Right cardiac atrium (tissue), 5 donors: Measurements from ENCODE around the gene TMC5. TPM values are rescaled to one million over a fixed set of nuclear protein-coding genes. Genes with fewer than 3 reads are reported as not detected.
"Not testable (repeated sequence)": the region's sequence is repeated elsewhere in the genome, so short reads cannot be mapped to it uniquely, and the experiment has no call there.

ENCODE experiments used
- ATAC-seq, 2 donors: fragments of 200-7000 bp; cut with Tn5 transposase; one replicate each; pipeline versions ENCODE4 v1.8.0 to v1.9.1; 2020; ENCODE audit warnings: moderate library complexity in 2 of 2, mild to moderate bottlenecking in 1 of 2
- DNase-seq, 3 donors: peaks; one replicate each; pipeline ENCODE4 v3.0.0-alpha.2; 2020
- H3K27ac ChIP-seq: one replicate; pipeline ENCODE4 v1.5.1; 2013; ENCODE audit warnings: mild to moderate bottlenecking, low read length, control low read depth, moderate library complexity
- H3K27me3 ChIP-seq: one replicate; pipeline ENCODE4 v1.6.1; 2013; ENCODE audit not compliant: control insufficient read depth, insufficient read depth
- H3K4me1 ChIP-seq: one replicate; pipeline ENCODE4 v1.6.1; 2013; ENCODE audit warnings: low read length; ENCODE audit not compliant: control insufficient read depth, insufficient read depth
- H3K4me3 ChIP-seq: one replicate; pipeline ENCODE4 v1.5.1; 2013; ENCODE audit warnings: low read length, control low read depth
- H3K9me3 ChIP-seq: one replicate; pipeline ENCODE4 v1.6.1; 2013; ENCODE audit warnings: low read length; ENCODE audit not compliant: control insufficient read depth
- WGBS: extraction: QIAGEN DNeasy Blood & Tissue Kit; methylation state at CpG from one replicate; pipeline ENCODE4 v1.1.7; 2013; 5-methylcytosine and 5-hydroxymethylcytosine counted together
- intact Hi-C, 4 donors: fragments of 100-400 bp; cut with DNase I; formaldehyde crosslinking; loops; one replicate each; pipeline versions ENCODE4 v1.11.0 to v1.14.0; 2022 to 2023
- polyA plus RNA-seq: library from polyadenylated mRNA; stranded (reverse); fragments of 200-250 nt; gene quantifications from one replicate; pipeline ENCODE4 v1.2.3, GENCODE V29; 2013
- total RNA-seq, 4 donors: library from RNA; stranded (reverse); fragmentation: NEBNext Ultra II Directional; extraction: Animal tissue kit (Norgen Biotek cat#: 25700); gene quantifications; one replicate each; pipeline ENCODE4 v1.2.1, GENCODE V29; 2021
- donor health status: healthy with polysubstance abuse.
- donor health status: DM: no; HTN: yes; CAD: no.
- donor health status: DM: no; HTN: no; CAD: no.
- donor health status: DM: no; HTN: yes; CAD: no; lungs with severe emphysema.
- donor health status: DM: yes; HTN: yes; CAD: no.

The TMC5 gene
- total and polyA plus RNA-seq, 5 donors = 0.11 to 0.81 (median 0.41) TPM

GRCh38 chr16:19410435-19411171, 7.1 kb upstream of the TMC5 start:
- peak; percentile 54 to 85 for ATAC-seq
- peaks cover 3% of the 10 kb centered on the region for H3K27me3 ChIP-seq
- WGBS = 2% methylated on average over 58 of the region's 58 CpGs
- H3K9me3 ChIP-seq = no peaks in the 10 kb centered on the region
- peak overlapping the region; percentile 37 for H3K4me3 ChIP-seq
- H3K4me1 ChIP-seq = no peaks in the 10 kb centered on the region
- intact Hi-C loops = no loop called here
- no peak overlapping the region for H3K27ac ChIP-seq
- DNase-seq = peak; percentile 40 to 68 (median 59)

DNA sequence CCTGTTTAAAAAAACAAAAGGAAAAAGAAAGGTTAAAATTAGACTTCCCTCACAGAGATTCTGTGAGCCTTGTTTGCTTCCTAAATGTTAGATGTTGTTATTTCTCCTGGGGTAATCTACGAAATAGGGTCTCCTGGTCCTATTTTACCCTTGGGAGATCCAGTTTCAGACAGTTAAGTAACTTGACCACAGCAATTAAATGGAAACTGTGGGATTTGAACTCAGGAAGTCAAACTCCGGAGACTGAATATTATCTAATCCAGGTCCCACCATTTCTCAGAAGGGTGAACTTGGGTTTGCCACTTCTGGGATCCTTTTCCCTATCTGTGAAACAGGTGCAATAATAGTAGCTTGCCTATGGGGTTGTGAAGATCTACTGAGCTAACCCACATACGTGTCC, 6.4 kb upstream of the TMC5 start:
- DNase-seq (no peak), ATAC-seq (no peak)
- Histone ChIP-seq H3K9me3 (no peaks in the 10 kb centered on the region), H3K4me1 (no peaks in the 10 kb centered on the region), H3K27ac (no peak overlapping the region), H3K27me3 (peaks cover 3% of the 10 kb centered on the region), H3K4me3 (no peak overlapping the region)
- WGBS = 55% methylated on average over 3 of the region's 3 CpGs
- intact Hi-C loops = no loop called here

DNA sequence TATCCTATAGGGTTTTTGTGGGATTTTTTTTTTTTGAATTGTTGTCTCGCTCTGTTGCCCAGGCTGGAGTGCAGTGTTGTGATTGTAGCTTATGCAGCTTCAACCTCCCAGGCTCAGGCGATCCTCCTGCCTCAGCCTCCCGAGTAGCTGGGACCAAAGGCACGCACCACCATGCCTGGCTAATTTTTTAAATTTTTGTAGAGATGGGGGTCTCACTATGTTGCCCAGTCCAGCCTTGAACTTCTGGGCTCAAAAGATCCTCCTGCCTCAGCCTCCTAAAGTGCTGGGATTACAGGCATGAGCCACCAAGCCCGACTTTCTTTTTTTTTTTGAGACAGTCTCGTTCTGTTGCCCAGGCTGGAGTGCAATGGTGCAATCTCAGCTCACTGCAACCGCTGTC, 5.6 kb upstream of the TMC5 start:
- ATAC-seq, H3K4me3 ChIP-seq, intact Hi-C loops, H3K9me3 ChIP-seq, H3K27me3 ChIP-seq, H3K27ac ChIP-seq, DNase-seq, H3K4me1 ChIP-seq: not testable (repeated sequence)
- WGBS = 95% methylated on average over 7 of the region's 7 CpGs

GRCh38 chr16:19415461-19415860, 2.2 kb upstream of the TMC5 start:
- ATAC-seq = no peak
- Histone ChIP-seq H3K4me1 (no peaks in the 10 kb centered on the region), H3K27me3 (peaks cover 3% of the 10 kb centered on the region), H3K4me3 (no peak overlapping the region), H3K9me3 (no peaks in the 10 kb centered on the region), H3K27ac (no peak overlapping the region)
- 57% methylated on average over 5 of the region's 5 CpGs for WGBS
- intact Hi-C loops = no loop called here
- DNase-seq = no peak

DNA sequence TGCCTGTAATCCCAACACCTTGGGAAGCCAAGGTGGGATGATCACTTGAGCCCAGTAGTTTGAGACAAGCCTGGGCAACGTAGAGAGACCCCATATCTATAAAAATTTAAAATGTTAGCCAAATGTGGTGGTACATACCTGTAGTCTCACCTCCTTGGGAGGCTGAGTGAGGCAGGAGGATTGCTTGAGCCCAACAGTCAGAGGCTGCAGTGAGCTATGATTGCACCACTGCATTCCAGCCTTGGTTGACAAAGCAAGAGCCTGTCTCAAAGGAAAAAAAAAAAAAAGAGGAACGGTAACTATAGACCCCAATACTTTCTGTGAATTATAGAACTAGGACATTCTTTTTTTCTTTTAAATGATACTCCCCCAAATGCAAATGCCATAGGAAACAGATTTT, 1.8 kb upstream of the TMC5 start:
- 68% methylated on average over 2 of the region's 2 CpGs for WGBS
- Histone ChIP-seq H3K27ac (no peak overlapping the region), H3K4me1 (no peaks in the 10 kb centered on the region), H3K4me3 (no peak overlapping the region), H3K9me3 (no peaks in the 10 kb centered on the region), H3K27me3 (peaks cover 3% of the 10 kb centered on the region)
- ATAC-seq (no peak), DNase-seq (no peak)
- intact Hi-C loops = no loop called here

DNA sequence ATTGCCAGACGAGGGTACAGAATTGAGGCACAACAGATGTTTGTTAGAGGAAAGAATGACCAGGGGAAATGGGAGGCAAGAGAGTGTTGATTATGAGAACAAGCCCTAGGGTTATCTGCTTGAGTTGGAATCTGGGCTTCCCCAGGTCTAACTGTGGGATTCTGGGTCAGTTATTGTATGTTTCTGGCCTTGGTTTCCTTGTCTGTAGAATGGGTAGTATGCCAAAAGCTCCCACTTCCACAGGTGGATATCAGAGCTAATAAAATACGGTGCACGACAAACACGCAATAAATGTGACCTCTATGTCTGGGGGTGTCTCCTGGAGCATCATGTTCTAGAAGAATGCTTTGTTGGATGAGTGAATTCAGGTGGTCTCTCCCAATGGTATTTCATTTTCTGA, 517 bp downstream of the TMC5 start:
- ATAC-seq = no peak
- 77% methylated on average over 4 of the region's 4 CpGs for WGBS
- Histone ChIP-seq H3K27ac (no peak overlapping the region), H3K27me3 (peaks cover 3% of the 10 kb centered on the region), H3K4me3 (no peak overlapping the region), H3K4me1 (no peaks in the 10 kb centered on the region), H3K9me3 (no peaks in the 10 kb centered on the region)
- no peak for DNase-seq
- intact Hi-C loops = no loop called here

- Histone ChIP-seq H3K9me3 (no peaks in the 10 kb centered on the region), H3K4me1 (no peaks in the 10 kb centered on the region), H3K27me3 (no peaks in the 10 kb centered on the region), H3K4me3 (no peak overlapping the region), H3K27ac (no peak overlapping the region)
- intact Hi-C loops = no loop called here
- WGBS = 88% methylated on average over 9 of the region's 9 CpGs
- ATAC-seq (no peak), DNase-seq (no peak)
Observed at GRCh38 chr16:19419698-19420075, 2.0 kb downstream of the TMC5 start.

DNA sequence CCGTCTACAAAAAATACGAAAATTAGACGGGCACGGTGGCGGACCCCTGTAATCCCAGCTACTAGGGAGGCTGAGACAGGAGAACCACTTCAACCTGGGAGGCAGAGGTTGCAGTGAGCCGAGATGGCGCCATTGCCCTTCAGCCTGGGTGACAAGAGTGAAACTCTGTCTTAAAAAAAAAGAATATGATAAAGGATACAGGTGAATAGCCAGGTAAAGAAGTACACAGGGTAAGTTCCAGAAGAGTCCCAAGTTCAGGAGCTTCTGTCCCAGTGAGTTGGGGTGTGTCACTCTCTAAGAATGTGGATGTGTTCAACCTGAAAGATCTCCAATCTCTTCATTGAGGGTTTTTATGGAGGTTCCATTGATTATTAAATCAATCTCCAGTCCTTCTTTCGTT, 6.8 kb downstream of the TMC5 start:
- DNase-seq (no peak), ATAC-seq (no peak)
- H3K4me1 ChIP-seq = no peaks in the 10 kb centered on the region
- no peak overlapping the region for H3K4me3 ChIP-seq
- intact Hi-C loops = no loop called here
- H3K9me3 ChIP-seq = no peaks in the 10 kb centered on the region
- 92% methylated on average over 8 of the region's 8 CpGs for WGBS
- no peaks in the 10 kb centered on the region for H3K27me3 ChIP-seq
- H3K27ac ChIP-seq = no peak overlapping the region

- no peaks in the 10 kb centered on the region for H3K9me3 ChIP-seq
- no peaks in the 10 kb centered on the region for H3K4me1 ChIP-seq
- no peak for DNase-seq
- WGBS = 87% methylated on average over 3 of the region's 3 CpGs
- no peak overlapping the region for H3K27ac ChIP-seq
- no peak for ATAC-seq
- intact Hi-C loops = no loop called here
- no peak overlapping the region for H3K4me3 ChIP-seq
- H3K27me3 ChIP-seq = no peaks in the 10 kb centered on the region
Observed at GRCh38 chr16:19430345-19430744, 12.7 kb downstream of the TMC5 start.

GRCh38 chr16:19431636-19432340, 14.1 kb downstream of the TMC5 start:
- no peak overlapping the region for H3K4me3 ChIP-seq
- no peak for ATAC-seq
- 75% methylated on average over 6 of the region's 6 CpGs for WGBS

DNA sequence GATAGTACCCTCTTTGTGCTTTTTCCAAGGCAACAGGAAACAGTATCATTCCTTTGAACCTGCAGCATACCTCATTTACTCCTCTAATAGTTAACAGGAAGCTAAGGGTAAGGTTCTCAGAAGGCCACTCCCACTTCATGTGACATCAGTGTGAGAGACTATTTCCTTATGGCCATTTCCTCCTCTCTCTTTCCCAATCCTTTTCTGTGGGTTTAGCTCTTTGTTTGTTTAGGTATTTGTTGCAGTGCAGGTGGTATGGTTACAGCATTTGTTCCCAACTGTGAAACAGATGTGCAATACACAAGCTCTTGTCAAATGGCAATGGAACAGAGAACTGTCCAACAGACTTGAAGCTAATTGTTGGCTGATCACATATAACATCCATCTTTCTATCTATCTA, 14.7 kb downstream of the TMC5 start:
- H3K4me1 ChIP-seq = no peaks in the 10 kb centered on the region
- ATAC-seq (no peak), DNase-seq (no peak)
- intact Hi-C loops = no loop called here
- no peaks in the 10 kb centered on the region for H3K9me3 ChIP-seq
- H3K27ac ChIP-seq = no peak overlapping the region
- no peaks in the 10 kb centered on the region for H3K27me3 ChIP-seq
- H3K4me3 ChIP-seq = no peak overlapping the region

More at GRCh38 chr16:19431636-19432340, 14.1 kb downstream of the TMC5 start:
- intact Hi-C loops = no loop called here
- no peaks in the 10 kb centered on the region for H3K27me3 ChIP-seq
- H3K9me3 ChIP-seq = no peaks in the 10 kb centered on the region
- no peak for DNase-seq
- H3K4me1 ChIP-seq = no peaks in the 10 kb centered on the region
- no peak overlapping the region for H3K27ac ChIP-seq
